Subcutaneous abdominal adipose tissue (tissue), 5 donors: ENCODE data around the gene TADA2B.

Source experiments
- H3K27ac ChIP-seq: one replicate; pipeline ENCODE4 v1.7.0; 2013; ENCODE audit warnings: low read depth, mild to moderate bottlenecking, inconsistent platforms, low read length, moderate library complexity
- H3K27me3 ChIP-seq, 5 donors: one replicate each; pipeline ENCODE4 v1.7.0; 2013; ENCODE audit warnings: low read length in 5 of 5, inconsistent platforms in 1 of 5; ENCODE audit not compliant: control insufficient read depth in 5 of 5, insufficient read depth in 4 of 5
- H3K36me3 ChIP-seq, 5 donors: one replicate each; pipeline ENCODE4 v1.7.0; 2013; ENCODE audit warnings: low read length in 5 of 5; ENCODE audit not compliant: control insufficient read depth in 5 of 5, insufficient read depth in 5 of 5
- H3K4me1 ChIP-seq, 5 donors: one replicate each; pipeline ENCODE4 v1.7.0; 2013; ENCODE audit warnings: low read length in 5 of 5, mild to moderate bottlenecking in 3 of 5, moderate library complexity in 1 of 5; ENCODE audit not compliant: control insufficient read depth in 5 of 5, insufficient read depth in 5 of 5
- H3K4me3 ChIP-seq, 5 donors: one replicate each; pipeline ENCODE4 v1.7.0; 2013; ENCODE audit warnings: low read length in 5 of 5, low read depth in 1 of 5
- H3K9ac ChIP-seq, 5 donors: one replicate each; pipeline ENCODE4 v1.7.0; 2013; ENCODE audit warnings: low read length in 5 of 5, mild to moderate bottlenecking in 4 of 5, moderate library complexity in 3 of 5
- H3K9me3 ChIP-seq, 5 donors: one replicate each; pipeline ENCODE4 v1.7.0; 2013; ENCODE audit warnings: low read length in 5 of 5; ENCODE audit not compliant: control insufficient read depth in 5 of 5
- donor health status: healthy.
- donor health status: healthy.
- donor health status: healthy.
- donor health status: healthy.
- donor health status: healthy.

TADA2B gene

GRCh38 chr4:7025040-7025602 lies 18.1 kb upstream of the TADA2B start:
- Histone ChIP-seq H3K9ac (no peak overlapping the region), H3K9me3 (no peaks in the 10 kb centered on the region), H3K27me3 (no peaks in the 10 kb centered on the region), H3K4me1 (peaks cover 0 to 4% (median 0%) of the 10 kb centered on the region in 5 donors), H3K36me3 (peaks cover 2 to 96% (median 66%) of the 10 kb centered on the region in 5 donors), H3K27ac (no peak overlapping the region), H3K4me3 (no peak overlapping the region)

- Histone ChIP-seq H3K4me3 (no peak overlapping the region), H3K9me3 (no peaks in the 10 kb centered on the region), H3K27ac (no peak overlapping the region), H3K27me3 (no peaks in the 10 kb centered on the region), H3K36me3 (peaks cover 2 to 96% (median 71%) of the 10 kb centered on the region in 5 donors), H3K9ac (no peak overlapping the region), H3K4me1 (peaks cover 0 to 4% (median 0%) of the 10 kb centered on the region in 5 donors)
Measured at GRCh38 chr4:7026107-7026506, 17.1 kb upstream of the TADA2B start.

- H3K9ac ChIP-seq, result no peak overlapping the region
- H3K36me3 ChIP-seq, result peaks cover 2 to 96% (median 76%) of the 10 kb centered on the region in 5 donors
- no peak overlapping the region for H3K4me3 ChIP-seq
- peaks cover 0 to under 1% (median 0%) of the 10 kb centered on the region in 5 donors for H3K4me1 ChIP-seq
- H3K27ac ChIP-seq, result no peak overlapping the region
- no peaks in the 10 kb centered on the region for H3K9me3 ChIP-seq
- H3K27me3 ChIP-seq, result no peaks in the 10 kb centered on the region
Measured at GRCh38 chr4:7027284-7027683, 15.9 kb upstream of the TADA2B start.

GRCh38 chr4:7027913-7028312 lies 15.3 kb upstream of the TADA2B start:
- H3K9ac ChIP-seq, result no peak overlapping the region
- no peak overlapping the region for H3K27ac ChIP-seq
- no peaks in the 10 kb centered on the region for H3K4me1 ChIP-seq
- H3K27me3 ChIP-seq, result no peaks in the 10 kb centered on the region
- no peak overlapping the region for H3K4me3 ChIP-seq
- H3K9me3 ChIP-seq, result no peaks in the 10 kb centered on the region
- peaks cover 2 to 96% (median 78%) of the 10 kb centered on the region in 5 donors for H3K36me3 ChIP-seq

- H3K4me1 ChIP-seq, result no peaks in the 10 kb centered on the region
- no peak overlapping the region for H3K4me3 ChIP-seq
- no peaks in the 10 kb centered on the region for H3K27me3 ChIP-seq
- H3K36me3 ChIP-seq, result peaks cover 0 to 89% (median 67%) of the 10 kb centered on the region in 5 donors
- H3K27ac ChIP-seq, result no peak overlapping the region
- H3K9me3 ChIP-seq, result no peaks in the 10 kb centered on the region
- H3K9ac ChIP-seq, result no peak overlapping the region
Measured at GRCh38 chr4:7029212-7029611, 14.0 kb upstream of the TADA2B start.

GRCh38 chr4:7029921-7030320 lies 13.3 kb upstream of the TADA2B start:
- H3K36me3 ChIP-seq, result peaks cover 0 to 82% (median 62%) of the 10 kb centered on the region in 5 donors
- H3K27ac ChIP-seq, result no peak overlapping the region
- no peaks in the 10 kb centered on the region for H3K4me1 ChIP-seq
- H3K9ac ChIP-seq, result no peak overlapping the region
- no peaks in the 10 kb centered on the region for H3K9me3 ChIP-seq
- no peak overlapping the region for H3K4me3 ChIP-seq
- H3K27me3 ChIP-seq, result no peaks in the 10 kb centered on the region

- no peaks in the 10 kb centered on the region for H3K9me3 ChIP-seq
- H3K4me3 ChIP-seq, result no peak overlapping the region
- H3K27me3 ChIP-seq, result no peaks in the 10 kb centered on the region
- H3K4me1 ChIP-seq, result no peaks in the 10 kb centered on the region
- H3K36me3 ChIP-seq, result peaks cover 0 to 72% (median 54%) of the 10 kb centered on the region in 5 donors
- no peak overlapping the region for H3K9ac ChIP-seq
- H3K27ac ChIP-seq, result no peak overlapping the region
Measured at GRCh38 chr4:7030856-7031255, 12.3 kb upstream of the TADA2B start.

GRCh38 chr4:7031558-7032449 lies 11.4 kb upstream of the TADA2B start:
- no peaks in the 10 kb centered on the region for H3K27me3 ChIP-seq
- no peaks in the 10 kb centered on the region for H3K9me3 ChIP-seq
- H3K4me1 ChIP-seq, result no peaks in the 10 kb centered on the region
- H3K27ac ChIP-seq, result no peak overlapping the region
- peaks cover 0 to 64% (median 50%) of the 10 kb centered on the region in 5 donors for H3K36me3 ChIP-seq
- H3K9ac ChIP-seq, result no peak overlapping the region
- H3K4me3 ChIP-seq, result no peak overlapping the region

- Histone ChIP-seq H3K36me3 (peaks cover 0 to 56% (median 44%) of the 10 kb centered on the region in 5 donors), H3K9me3 (no peaks in the 10 kb centered on the region), H3K27ac (no peak overlapping the region), H3K9ac (no peak overlapping the region), H3K4me3 (no peak overlapping the region), H3K4me1 (no peaks in the 10 kb centered on the region), H3K27me3 (no peaks in the 10 kb centered on the region)
Measured at GRCh38 chr4:7032596-7032995, 10.6 kb upstream of the TADA2B start.
